GM21360 (cell line): Measurements from ENCODE around the gene RAB22A.

Experiments
- ATAC-seq: cut with Tn5 transposase; IDR thresholded peaks from one replicate; pipeline ENCODE4 v1.9.1; 2021; ENCODE audit warnings: mild to moderate bottlenecking, moderate library complexity; ENCODE audit not compliant: unreplicated experiment

The RAB22A gene

DNA sequence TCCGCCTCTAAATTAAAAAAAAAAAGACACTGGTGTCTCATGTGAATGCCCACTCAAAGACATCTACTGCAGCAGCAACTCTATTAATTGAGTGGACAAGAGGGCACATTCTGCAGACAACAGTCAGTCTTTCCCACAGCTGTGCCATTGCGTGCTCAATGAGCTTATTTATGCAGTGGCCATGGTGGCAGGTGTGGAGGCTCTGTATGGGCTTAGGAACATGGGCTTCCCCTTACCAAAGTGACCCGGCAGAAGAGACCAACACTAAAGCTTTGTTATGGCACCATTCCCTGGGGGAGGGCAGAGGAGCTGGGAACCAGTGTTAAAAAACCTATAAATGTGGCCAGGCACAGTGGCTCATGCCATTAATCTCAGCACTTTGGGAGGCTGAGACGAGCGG, 75.3 kb downstream of the RAB22A start:
- no peak for ATAC-seq

DNA sequence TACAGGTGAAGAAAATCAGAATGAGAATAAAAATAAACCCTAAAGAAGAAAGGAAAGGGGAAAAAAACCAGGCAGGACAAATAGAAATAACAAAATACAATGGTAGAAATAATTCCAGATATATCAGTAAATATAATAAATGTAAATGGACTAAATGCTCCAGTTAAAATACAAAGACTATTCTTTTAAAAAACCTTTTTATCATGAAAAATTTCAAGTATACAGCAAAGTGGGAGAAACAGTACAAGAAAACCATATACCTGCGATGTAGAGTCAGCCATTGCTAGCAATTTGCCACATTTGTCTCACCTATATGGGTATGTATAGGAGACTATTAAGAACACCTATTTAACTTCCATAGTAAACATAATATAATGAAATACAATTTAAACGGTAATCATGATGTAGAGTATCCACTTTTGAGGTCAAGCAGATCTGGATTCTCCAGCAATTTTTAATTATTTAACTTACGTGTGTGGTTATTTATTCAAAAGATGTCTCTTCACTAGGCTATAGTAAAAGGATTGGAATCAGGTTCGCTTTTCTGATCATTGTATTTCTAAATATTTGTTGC, 78.6 kb downstream of the RAB22A start:
- ATAC-seq, result no peak

DNA sequence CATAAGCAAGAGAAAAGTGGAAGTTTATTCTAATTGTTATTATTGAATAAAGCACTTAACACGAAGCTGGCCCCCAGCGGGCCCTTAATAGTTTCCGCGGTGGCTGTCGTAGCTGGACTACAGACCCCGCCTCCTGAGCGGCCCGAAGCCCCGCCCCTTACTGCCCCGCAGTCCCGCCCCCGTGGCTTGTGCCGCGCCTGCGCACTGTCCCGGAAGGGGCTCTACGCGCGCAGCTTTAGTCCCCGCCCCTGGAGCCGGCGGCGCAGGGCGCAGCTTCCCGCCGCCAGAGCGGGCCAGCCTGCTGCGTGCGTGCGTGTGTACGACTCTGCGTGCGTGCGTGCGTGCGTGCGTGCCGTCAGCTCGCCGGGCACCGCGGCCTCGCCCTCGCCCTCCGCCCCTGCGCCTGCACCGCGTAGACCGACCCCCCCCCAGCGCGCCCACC, 79.4 kb downstream of the RAB22A start, which contains the start of gene VAPB:
Gene VAPB (plus strand): TSS at position 348 of the 442 bp plus-strand sequence. CDS start 231 bp downstream, outside the sequence.
- ATAC-seq, result peak; percentile 97

DNA sequence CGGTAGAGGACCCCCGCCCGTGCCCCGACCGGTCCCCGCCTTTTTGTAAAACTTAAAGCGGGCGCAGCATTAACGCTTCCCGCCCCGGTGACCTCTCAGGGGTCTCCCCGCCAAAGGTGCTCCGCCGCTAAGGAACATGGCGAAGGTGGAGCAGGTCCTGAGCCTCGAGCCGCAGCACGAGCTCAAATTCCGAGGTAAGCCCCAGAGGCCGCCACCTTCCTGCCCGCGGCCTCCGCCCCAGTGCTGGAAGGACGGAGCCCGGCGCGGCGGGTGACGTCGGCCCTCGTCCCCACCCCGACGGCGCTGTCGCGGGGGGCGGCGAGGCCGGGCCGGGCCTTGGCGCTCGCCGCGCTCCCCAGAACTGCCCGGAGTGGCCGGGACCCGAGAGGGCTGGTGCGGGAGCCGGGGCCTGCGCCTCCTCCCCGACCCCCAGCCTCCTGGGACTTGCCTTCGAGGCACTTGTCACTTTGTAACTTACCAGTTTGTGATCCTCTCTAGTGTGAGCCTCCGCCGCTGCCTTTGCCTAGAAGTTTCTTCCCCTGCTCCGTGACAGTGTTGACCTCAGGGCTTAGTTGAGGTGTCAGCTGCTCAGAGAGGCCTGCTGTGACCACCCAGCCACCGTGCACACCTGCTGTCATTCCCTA, 79.9 kb downstream of the RAB22A start:
- ATAC-seq, result peak; percentile 42

DNA sequence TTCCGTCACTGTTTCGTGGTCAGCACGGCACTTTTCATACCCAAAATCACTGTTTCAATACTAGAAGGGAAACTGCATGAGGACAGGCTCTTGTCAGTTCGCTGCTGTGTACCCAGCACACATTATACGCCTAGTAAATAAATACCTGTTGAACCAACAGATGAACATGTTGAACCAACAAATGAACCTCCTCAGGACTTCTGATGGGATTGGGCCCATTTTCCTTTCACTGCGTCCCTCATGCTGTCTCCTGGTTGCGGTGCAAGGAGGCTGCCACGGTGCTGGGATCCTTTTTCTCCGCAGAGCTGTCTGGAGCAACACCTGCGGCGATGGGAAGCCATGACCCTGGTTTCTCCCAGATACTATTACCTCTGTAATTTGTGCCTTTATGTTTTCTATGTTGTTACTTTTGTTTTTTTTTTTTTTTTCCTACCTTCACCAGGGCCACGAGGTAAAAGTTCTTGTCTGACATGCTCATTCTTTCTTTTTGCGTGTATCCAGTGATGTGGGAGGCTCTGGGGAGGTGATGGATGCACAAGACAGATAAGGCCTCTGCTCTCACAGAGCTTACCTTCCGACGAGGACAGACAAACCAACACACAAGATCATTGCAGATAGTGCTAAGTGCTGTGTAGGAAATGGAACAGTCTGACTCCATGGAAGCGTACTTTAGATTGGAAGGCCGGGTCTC, 80.6 kb downstream of the RAB22A start:
- no peak for ATAC-seq

DNA sequence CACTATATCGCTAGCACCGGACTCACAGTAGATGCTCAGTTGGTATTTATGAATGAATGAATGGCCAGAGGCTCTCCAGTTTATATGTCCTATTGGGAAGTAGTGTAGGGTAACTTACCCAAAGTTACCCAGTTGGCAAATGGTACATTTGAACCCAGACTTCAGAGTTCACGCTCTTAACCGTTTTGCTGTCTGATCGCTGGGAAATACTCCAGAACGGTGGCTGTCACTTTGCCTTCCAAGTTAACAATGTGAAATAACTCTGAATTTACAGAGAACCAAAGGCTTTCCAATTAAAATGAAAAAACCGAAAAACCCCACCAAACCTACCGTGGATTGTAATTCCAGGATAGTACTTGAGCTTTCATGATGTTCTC, 81.1 kb downstream of the RAB22A start:
- no peak for ATAC-seq

DNA sequence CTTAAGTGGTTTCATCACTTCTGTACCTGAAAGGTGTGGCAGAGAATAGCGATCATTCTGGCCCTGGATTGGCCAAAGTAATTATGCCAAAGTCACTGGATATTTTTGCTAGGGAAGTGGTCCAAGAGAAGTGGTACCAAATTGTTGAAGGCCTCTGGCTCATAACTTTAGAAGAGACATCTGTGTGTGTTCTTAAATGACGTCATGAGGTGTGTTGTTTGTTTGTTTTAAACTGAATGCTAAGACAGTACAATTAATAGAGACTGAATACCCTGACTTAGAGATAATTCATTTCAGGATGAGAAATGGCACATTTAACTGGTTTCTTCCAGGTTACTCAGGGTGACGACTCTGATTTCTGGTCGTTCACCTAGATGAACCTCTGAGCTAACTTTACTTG, 82.8 kb downstream of the RAB22A start:
- ATAC-seq, result no peak

DNA sequence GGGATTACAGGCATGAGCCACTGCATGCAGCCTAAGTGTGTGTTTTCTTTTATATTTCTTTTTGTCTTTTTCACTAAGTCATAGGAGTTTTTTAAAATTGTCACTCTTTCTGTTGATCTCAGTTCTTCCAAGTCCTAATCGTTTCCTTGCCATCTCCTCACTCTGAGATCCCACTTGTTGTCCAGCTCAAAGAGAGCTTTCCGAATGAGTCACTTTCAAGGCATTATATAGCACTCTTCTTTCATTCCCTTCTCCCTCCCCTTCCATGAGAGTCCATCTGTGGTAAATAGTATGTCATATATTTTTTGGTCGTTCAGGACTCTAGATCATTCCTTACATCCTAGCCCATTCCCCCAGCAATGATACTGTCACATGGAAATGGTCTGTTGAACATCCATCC, 83.8 kb downstream of the RAB22A start:
- no peak for ATAC-seq

DNA sequence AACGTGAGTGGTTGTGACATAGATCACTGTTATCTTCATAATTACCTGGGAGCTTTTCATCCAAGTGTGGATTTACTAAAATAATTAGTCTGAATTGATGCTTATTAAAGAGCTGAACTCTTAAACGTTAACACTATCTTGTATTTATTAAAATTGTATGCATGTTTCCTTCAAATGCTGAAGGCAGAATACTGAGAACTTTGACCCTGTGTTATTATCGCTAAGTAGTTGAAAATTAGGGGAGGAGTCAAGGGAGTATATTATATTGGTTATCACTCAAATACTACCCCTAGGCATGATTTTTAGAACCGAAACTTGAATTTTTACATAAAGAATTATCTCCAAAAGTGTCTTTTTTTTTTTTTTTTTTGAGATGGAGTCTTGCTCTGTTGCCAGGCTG, 85.3 kb downstream of the RAB22A start:
- no peak for ATAC-seq

DNA sequence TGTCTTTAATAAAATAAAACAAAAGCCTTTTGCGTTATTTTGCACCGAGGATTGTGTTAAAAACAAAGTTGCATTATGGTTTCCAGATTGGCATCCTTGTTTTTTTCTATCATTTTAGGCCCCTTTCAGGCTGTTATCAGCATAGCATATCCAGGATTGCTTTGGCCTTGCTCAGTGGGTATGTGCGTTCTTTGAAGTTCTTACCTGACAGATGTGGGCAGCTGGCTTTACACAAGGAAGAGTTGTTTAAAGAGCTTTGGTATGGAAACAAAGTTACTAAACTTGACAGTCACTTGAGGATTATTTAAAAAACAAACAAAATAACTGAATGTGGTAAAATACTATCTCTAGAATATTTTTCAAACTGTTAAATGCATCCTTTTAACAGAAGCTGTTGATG, 86.1 kb downstream of the RAB22A start:
- ATAC-seq, result no peak

DNA sequence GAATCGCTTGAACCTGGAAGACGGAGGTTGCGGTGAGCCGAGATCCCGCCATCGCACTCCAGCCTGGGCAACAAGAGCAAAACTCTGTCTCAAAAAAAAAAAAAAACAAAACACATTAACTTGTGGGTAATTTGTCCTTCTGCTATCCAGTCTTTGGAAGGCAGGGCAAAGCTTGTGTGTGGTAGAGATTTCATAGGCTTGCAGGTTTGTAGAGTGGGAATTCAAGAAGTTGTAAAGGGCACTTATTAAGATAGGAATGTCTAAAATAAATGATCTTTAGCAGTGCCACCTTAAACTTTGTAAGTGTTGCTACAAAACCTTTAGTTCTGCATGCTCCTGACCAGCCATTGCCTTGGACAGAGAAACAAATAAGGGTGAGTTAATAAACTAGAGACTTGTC, 87.9 kb downstream of the RAB22A start:
- ATAC-seq, result no peak

DNA sequence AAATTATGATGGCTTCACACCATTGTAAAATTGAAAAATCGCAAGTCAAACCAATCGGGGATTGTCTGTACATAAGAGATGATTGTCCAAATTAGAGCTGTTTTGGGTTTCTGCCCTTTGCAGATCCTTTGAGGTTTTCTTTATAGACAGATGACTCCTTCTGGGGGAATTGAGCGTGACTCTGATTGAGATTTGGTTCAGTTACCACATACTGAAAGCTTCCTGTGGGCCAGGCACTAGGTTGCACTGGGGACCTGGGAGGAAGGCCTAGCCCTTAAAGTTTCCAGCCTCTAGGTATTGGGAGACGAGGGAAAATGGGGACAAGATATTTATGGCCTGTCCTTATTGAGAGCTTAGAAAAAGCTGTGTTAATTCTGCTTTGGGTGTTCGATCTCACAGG, 88.7 kb downstream of the RAB22A start:
- ATAC-seq, result no peak

DNA sequence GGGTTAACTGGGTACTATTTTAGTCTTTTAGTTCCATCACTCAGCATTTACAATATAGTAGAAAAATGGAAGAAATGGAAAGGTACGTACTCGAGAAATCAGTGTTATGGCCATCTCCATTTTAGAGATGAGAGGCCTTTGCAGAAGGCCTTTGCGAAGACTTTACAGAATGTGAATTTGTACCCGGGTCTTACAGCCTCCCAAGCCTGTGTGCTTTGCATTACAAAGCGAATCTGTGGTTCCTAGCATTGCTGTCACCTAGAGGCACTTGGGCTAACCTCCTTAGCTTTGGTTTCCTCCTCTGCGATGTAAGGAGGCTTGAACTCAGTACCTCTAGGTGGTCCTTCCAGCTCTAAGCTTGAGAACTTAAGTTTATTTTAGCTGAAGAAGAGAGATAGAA, 90.4 kb downstream of the RAB22A start:
- ATAC-seq, result no peak

DNA sequence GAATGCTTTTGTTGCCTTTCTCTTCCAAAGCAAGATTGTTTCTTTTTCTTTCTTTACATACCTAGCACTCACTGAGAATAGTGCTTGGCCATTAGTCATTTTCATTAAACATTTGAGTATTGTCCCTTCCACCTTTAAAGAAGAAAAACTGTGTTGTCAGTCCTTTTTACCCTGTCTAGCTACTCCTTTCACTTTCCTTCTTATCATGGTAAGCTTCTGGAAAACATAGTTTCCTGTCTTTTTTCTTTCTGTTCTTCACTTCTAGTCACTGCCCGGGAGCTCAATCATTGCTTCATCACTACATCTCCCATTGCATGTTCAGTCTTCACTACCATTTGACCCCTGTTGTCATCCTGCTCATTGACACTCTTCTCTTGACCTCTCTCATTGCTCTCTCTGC, 91.6 kb downstream of the RAB22A start:
- ATAC-seq, result no peak

DNA sequence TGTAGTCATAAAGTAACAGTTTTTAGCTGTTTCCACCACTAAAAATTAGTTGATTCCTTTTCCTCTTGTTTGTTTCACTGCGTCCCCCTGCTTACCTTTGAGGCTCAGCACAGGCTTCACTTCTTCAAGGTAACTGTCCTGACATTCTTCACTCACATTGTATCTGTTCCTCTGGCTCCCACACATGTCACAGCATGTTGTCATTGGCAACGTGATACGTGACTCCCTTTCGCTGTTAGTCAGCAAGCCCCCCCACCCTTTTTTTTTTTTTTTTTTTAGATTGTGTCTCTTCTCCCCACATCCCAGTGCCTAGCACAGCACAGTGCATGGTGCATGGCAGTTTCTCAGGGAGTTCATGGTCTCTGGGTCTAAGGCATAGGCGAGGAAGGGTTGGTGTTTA, 92.8 kb downstream of the RAB22A start:
- no peak for ATAC-seq

DNA sequence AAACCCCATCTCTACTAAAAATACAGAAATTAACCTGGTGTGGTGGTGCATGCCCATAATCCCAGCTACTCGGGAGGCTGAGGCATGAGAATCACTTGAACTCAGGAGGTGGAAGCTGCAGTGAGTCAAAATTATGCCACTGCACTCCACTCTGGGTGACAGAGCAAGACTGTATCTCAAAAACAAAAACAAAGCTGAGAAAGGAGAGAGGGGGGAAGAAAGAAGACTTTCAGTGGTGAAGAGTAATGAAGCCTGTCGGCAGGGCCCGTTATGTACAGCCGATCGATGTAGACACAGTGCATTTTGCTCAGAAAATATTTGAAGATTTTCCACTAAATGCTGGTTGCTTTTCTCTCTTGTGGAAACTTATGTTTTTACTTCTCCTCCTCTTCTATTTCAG, 93.3 kb downstream of the RAB22A start:
- peak; percentile 75 for ATAC-seq

DNA sequence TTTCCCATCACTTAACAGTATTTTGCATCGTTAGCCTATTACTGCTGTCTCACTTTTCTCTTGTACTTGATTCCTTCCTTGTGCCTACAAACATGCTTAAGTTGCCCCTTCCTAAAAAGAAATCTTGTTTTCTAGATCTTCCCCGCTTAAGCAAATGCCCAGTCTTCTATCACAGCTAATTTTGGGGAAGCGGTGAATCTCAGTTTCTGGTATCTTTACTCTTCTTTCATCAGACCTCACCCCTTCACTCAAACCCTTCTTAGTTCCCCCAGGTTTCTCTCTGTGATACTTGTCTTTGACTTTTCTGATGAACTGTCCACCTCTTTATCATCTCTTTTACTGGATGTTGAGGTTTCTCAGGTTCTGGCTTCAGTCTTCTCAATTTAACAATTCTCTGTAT, 93.8 kb downstream of the RAB22A start:
- ATAC-seq, result no peak

DNA sequence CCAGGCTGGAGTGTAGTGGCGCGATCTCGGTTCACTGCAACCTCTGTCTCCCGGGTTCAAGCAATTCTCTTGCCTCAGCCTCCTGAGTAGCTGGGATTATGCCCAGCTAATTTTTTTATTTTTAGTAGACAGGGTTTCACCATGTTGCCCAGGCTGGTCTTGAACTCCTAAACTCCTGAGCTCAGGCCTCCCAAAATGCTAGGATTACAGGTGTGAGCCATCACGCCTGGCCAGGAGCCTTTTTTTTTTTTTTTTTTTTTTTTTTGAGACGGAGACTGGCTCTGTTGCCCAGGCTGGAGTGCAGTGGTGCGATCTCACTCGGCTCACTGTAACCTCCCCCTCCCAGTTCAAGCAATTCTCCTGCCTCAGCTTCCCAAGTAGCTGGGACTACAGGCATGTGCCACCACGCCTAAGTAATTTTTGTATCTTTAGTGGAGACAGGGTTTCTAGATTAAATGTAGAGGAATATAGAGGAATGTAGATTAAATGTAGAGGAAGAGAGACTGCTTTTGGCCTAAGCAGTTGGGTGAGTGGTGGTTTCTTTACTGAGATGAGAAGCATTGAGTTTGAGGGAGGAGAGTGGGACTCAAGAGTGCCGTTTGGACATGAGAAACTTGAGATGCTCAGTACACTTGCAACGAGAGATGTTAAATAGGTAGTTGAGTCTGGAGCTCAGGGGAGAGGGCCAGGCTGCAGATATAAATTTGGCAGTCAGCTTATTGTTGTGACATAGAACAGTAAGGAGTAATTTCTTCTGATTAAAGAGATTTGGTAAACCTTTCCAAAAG, 96.2 kb downstream of the RAB22A start:
- ATAC-seq, result no peak

DNA sequence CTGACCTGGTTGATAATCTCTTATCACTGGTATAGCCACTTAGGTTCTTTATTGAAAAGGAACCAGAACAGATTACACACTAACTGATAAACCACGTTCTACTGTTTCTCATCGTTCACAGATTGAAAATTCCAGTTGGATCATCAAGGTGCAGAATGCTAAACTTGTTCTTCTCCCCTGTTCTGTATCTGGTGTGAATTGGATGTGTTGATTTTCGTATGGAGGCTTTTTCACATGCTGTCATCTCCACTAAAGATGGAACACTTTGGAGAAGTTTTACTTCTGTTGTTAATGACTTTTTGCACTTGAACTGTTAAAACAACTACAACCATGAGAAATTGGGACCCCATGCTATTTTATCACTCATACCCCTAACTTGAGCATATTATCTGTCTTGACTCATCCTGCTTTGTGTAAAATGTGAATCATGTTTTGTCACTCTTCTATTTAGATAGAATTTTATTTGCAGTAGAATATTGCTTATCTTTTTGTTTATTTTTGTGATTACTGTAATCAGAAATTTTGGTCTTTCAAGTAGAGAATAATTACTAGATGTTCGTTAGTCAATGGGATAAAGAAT, 97.0 kb downstream of the RAB22A start:
- no peak for ATAC-seq

DNA sequence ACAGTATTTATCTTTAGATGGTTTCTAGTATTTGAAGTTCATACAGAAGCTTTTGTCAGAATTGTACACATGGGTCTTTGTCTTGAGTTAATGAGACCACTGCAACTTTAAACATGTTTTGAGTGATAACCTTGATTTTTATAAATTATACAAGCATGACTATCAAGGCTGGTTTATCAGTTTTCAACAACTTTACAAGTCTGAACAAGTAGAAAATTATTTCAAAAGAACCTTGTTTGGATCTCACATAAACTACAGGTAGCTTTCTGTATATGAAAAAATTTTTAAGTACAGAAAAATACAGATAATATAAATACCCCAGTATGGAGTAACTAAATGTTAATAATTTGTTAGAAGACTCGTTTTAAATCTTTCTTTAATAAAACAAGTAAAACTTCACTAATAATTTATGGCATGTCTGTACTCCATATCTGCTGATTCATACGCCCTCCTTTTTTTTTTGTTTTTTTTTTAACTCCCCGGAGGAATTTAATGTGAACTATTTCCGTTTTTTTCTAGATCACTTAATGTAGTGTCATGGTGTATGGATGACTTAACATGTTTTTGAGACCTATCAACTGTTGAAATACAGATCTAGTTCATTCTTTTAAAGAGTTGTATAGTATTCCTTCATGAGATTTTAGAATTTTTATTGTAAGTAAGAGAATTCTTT, 97.8 kb downstream of the RAB22A start:
- ATAC-seq, result no peak
